Stimulated activated CD4-positive, alpha-beta T cell treated with anti-CD3 and anti-CD28 coated beads, Interleukin-4, amount 100 ng/mL, for 1 hour (primary cell): Measurements from ENCODE around the gene FOXK1.
A peak's percentile ranks its signal among the peaks of the same experiment; 100 is the strongest.
"Not testable (repeated sequence)": the region's sequence is repeated elsewhere in the genome, so short reads cannot be mapped to it uniquely, and the experiment has no call there.

ENCODE experiments used
- DNase-seq: peaks from one replicate; pipeline ENCODE4 v3.0.0-alpha.2; 2020

FOXK1 gene

GRCh38 chr7:4802577-4802976 lies 120.5 kb downstream of the FOXK1 start:
- DNase-seq: not testable (repeated sequence)

GRCh38 chr7:4803397-4804241 lies 121.5 kb downstream of the FOXK1 start:
- no peak for DNase-seq

- DNase-seq: no peak
Measured at GRCh38 chr7:4805110-4805983, 123.3 kb downstream of the FOXK1 start.

- DNase-seq: no peak
Measured at GRCh38 chr7:4805984-4806300, 123.8 kb downstream of the FOXK1 start.

- DNase-seq: no peak
Measured at GRCh38 chr7:4806983-4807597, 125.0 kb downstream of the FOXK1 start.

- no peak for DNase-seq
Measured at GRCh38 chr7:4807598-4808016, 125.5 kb downstream of the FOXK1 start.

- DNase-seq: no peak
Measured at GRCh38 chr7:4808026-4808425, 125.9 kb downstream of the FOXK1 start.

GRCh38 chr7:4808565-4808964 lies 126.5 kb downstream of the FOXK1 start:
- no peak for DNase-seq

GRCh38 chr7:4809091-4809591 lies 127.0 kb downstream of the FOXK1 start:
- DNase-seq: peak; percentile 36

- DNase-seq: no peak
Measured at GRCh38 chr7:4809666-4810065, 127.6 kb downstream of the FOXK1 start.

- no peak for DNase-seq
Measured at GRCh38 chr7:4814433-4814832, 132.3 kb downstream of the FOXK1 start.

- DNase-seq: no peak
Measured at GRCh38 chr7:4815121-4815520, 133.0 kb downstream of the FOXK1 start.

GRCh38 chr7:4815609-4816418 lies 133.7 kb downstream of the FOXK1 start:
- no peak for DNase-seq

- no peak for DNase-seq
Measured at GRCh38 chr7:4816419-4817080, 134.5 kb downstream of the FOXK1 start.

- DNase-seq: no peak
Measured at GRCh38 chr7:4817178-4817901, 135.2 kb downstream of the FOXK1 start.

- no peak for DNase-seq
Measured at GRCh38 chr7:4818000-4818794, 136.1 kb downstream of the FOXK1 start.

GRCh38 chr7:4819560-4820404 lies 137.7 kb downstream of the FOXK1 start:
- DNase-seq: no peak

GRCh38 chr7:4820405-4820966 lies 138.4 kb downstream of the FOXK1 start:
- no peak for DNase-seq
